ENCODE results near the gene SPTB. TPM values are rescaled to one million over a fixed set of nuclear protein-coding genes. Genes with fewer than 3 reads are reported as not detected.
A peak's percentile ranks its signal among the peaks of the same experiment; 100 is the strongest.

SPTB gene
- total RNA-seq, 2 donors from 2014 or later, result 5.6 to 9.9 TPM

- no peaks in the 10 kb centered on the region for H3K27me3 ChIP-seq (replicated peaks; ENCODE audit: insufficient read depth)
- peaks cover 0 to 13% of the 10 kb centered on the region in 2 donors for H3K4me1 ChIP-seq (ENCODE audit: control insufficient read depth in 1 of 2, low read depth in 2 of 2)
- ATAC-seq (ENCODE audit: insufficient number of reproducible peaks, low FRiP score, low read depth) (no peak), DNase-seq (ENCODE audit: low spot score) (no peak)
- H3K4me3 ChIP-seq, result no peak overlapping the region
- H3K9me3 ChIP-seq, result no peaks in the 10 kb centered on the region
- H3K27ac ChIP-seq, result no peak overlapping the region
- no peak for TF ChIP-seq CTCF (IDR thresholded peaks at IDR 0.05)
- H3K36me3 ChIP-seq, result no peaks in the 10 kb centered on the region
Measured at GRCh38 chr14:64845878-64846277, 33.8 kb downstream of the SPTB start.

- no peak for ATAC-seq (ENCODE audit: insufficient number of reproducible peaks, low FRiP score, low read depth)
- Histone ChIP-seq H3K4me1 (ENCODE audit: control insufficient read depth in 1 of 2, low read depth in 2 of 2) (peaks cover 0 to 17% of the 10 kb centered on the region in 2 donors), H3K27me3 (replicated peaks; ENCODE audit: insufficient read depth) (no peaks in the 10 kb centered on the region), H3K27ac (no peak overlapping the region), H3K36me3 (no peaks in the 10 kb centered on the region), H3K9me3 (no peaks in the 10 kb centered on the region), H3K4me3 (no peak overlapping the region)
- no peak for TF ChIP-seq CTCF (IDR thresholded peaks at IDR 0.05)
- no peak for DNase-seq (ENCODE audit: low spot score)
Measured at GRCh38 chr14:64844969-64845536, 34.7 kb downstream of the SPTB start.

- H3K27ac ChIP-seq, result no peak overlapping the region
- ATAC-seq (ENCODE audit: insufficient number of reproducible peaks, low FRiP score, low read depth), result no peak
- TF ChIP-seq CTCF (IDR thresholded peaks at IDR 0.05), result no peak
- peaks cover 0 to 17% of the 10 kb centered on the region in 2 donors for H3K4me1 ChIP-seq (ENCODE audit: control insufficient read depth in 1 of 2, low read depth in 2 of 2)
- no peak for DNase-seq (ENCODE audit: low spot score)
- H3K9me3 ChIP-seq, result no peaks in the 10 kb centered on the region
- H3K27me3 ChIP-seq (replicated peaks; ENCODE audit: insufficient read depth), result no peaks in the 10 kb centered on the region
- no peaks in the 10 kb centered on the region for H3K36me3 ChIP-seq
- H3K4me3 ChIP-seq, result no peak overlapping the region
Measured at GRCh38 chr14:64844272-64844671, 35.4 kb downstream of the SPTB start.

- no peak for TF ChIP-seq CTCF (IDR thresholded peaks at IDR 0.05)
- no peaks in the 10 kb centered on the region for H3K27me3 ChIP-seq (replicated peaks; ENCODE audit: insufficient read depth)
- ATAC-seq (ENCODE audit: insufficient number of reproducible peaks, low FRiP score, low read depth) (no peak), DNase-seq (ENCODE audit: low spot score) (no peak)
- no peak overlapping the region for H3K27ac ChIP-seq
- no peaks in the 10 kb centered on the region for H3K9me3 ChIP-seq
- no peaks in the 10 kb centered on the region for H3K36me3 ChIP-seq
- peaks cover 0 to 17% of the 10 kb centered on the region in 2 donors for H3K4me1 ChIP-seq (ENCODE audit: control insufficient read depth in 1 of 2, low read depth in 2 of 2)
- no peak overlapping the region for H3K4me3 ChIP-seq
Measured at GRCh38 chr14:64843548-64843947, 36.2 kb downstream of the SPTB start.

- H3K27ac ChIP-seq, result no peak overlapping the region
- ATAC-seq (ENCODE audit: insufficient number of reproducible peaks, low FRiP score, low read depth), result peak; percentile 56
- H3K4me1 ChIP-seq (ENCODE audit: control insufficient read depth in 1 of 2, low read depth in 2 of 2), result peaks cover 0 to 17% of the 10 kb centered on the region in 2 donors
Measured at GRCh38 chr14:64841772-64842750, 37.6 kb downstream of the SPTB start.

More at GRCh38 chr14:64841772-64842750, 37.6 kb downstream of the SPTB start:
- Histone ChIP-seq H3K27me3 (replicated peaks; ENCODE audit: insufficient read depth) (no peaks in the 10 kb centered on the region), H3K4me3 (peak overlapping the region; percentile 32), H3K9me3 (no peaks in the 10 kb centered on the region), H3K36me3 (no peaks in the 10 kb centered on the region)
- peak; percentile 19 for DNase-seq (ENCODE audit: low spot score)
- no peak for TF ChIP-seq CTCF (IDR thresholded peaks at IDR 0.05)

Measured in thoracic aorta (tissue), 2 donors.